Vagina (tissue), 2 donors: Measurements from ENCODE around the gene F2RL3.

Experiments used
- POLR2A ChIP-seq, 2 donors: fragments of 450-650 bp; IDR thresholded peaks; one replicate each; pipeline ENCODE4 v1.6.1; 2017; ENCODE audit warnings: antibody characterized with exemption in 2 of 2, mild to moderate bottlenecking in 2 of 2, moderate library complexity in 2 of 2
- POLR2AphosphoS5 ChIP-seq, 2 donors: sonication (generic); formaldehyde crosslinking; IDR thresholded peaks; one replicate each; pipeline ENCODE4 v1.9.0; 2017; ENCODE audit warnings: antibody characterized with exemption in 2 of 2, mild to moderate bottlenecking in 2 of 2, low read depth in 1 of 2; ENCODE audit not compliant: insufficient read depth in 1 of 2
- TF ChIP-seq, protein P1 (sequence below), 3 experiments: fragments of 450-650 bp in 2 of 3; fragments of 200-600 bp in 1 of 3; sonication (generic) in 1 of 3; IDR thresholded peaks; one replicate each; pipeline ENCODE4 v1.5.1; 2017 to 2019; ENCODE audit warnings: antibody characterized with exemption in 3 of 3, mild to moderate bottlenecking in 2 of 3, moderate library complexity in 2 of 3

DNA sequence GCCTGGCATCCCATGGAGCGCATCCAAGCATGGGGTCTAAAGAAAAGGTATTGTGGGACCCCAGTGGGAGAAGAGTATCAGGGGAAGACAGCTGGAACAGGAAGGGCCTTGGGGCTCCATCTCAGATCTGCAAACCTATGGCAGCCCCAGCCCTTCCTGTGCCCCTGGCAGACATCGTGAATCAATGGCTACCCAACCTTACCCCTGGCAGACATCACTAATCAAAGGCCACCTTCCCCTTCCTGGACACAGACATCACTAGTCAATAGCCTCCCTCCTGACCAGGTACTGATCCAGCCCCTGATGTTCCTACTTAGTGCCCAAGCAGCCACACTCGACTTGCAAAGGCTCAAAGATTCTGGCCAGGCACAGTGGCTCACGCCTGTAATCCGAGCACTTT lies 15.8 kb downstream of the F2RL3 start:
- TF ChIP-seq POLR2A (IDR thresholded peaks at IDR 0.05), result no peak
- no peak for TF ChIP-seq POLR2AphosphoS5 (IDR thresholded peaks at IDR 0.05; ENCODE audit: insufficient read depth in 1 of 2, low read depth in 1 of 2)
- TF ChIP-seq, protein P1, sequence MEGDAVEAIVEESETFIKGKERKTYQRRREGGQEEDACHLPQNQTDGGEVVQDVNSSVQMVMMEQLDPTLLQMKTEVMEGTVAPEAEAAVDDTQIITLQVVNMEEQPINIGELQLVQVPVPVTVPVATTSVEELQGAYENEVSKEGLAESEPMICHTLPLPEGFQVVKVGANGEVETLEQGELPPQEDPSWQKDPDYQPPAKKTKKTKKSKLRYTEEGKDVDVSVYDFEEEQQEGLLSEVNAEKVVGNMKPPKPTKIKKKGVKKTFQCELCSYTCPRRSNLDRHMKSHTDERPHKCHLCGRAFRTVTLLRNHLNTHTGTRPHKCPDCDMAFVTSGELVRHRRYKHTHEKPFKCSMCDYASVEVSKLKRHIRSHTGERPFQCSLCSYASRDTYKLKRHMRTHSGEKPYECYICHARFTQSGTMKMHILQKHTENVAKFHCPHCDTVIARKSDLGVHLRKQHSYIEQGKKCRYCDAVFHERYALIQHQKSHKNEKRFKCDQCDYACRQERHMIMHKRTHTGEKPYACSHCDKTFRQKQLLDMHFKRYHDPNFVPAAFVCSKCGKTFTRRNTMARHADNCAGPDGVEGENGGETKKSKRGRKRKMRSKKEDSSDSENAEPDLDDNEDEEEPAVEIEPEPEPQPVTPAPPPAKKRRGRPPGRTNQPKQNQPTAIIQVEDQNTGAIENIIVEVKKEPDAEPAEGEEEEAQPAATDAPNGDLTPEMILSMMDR (IDR thresholded peaks at IDR 0.05), result no peak
